Kidney tubule cell (primary cell): ENCODE data around the gene SELENOI.

Experiments used
- DNase-seq: peaks from one replicate; pipeline ENCODE4 v3.0.0-alpha.2; 2018; ENCODE audit warnings: low spot score

The SELENOI gene

DNA sequence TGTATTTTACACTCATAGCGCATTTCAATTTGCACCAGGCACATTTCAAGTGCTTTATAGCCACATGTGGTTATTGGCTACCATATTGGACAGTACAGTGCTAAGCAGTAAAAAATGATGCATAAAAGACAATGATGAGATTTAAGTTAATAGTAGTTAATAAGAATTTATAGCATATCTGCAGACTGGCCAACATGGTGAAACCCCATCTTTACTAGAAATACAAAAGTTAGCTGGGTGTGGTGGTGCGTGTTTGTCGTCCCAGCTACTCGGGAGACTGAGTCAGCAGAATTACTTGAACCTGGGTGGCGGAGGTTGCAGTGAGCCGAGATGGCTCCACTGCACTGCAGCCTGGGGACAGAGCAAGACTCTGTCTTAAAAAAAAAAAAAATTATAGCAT, 65.5 kb downstream of the SELENOI start:
- no peak for DNase-seq

DNA sequence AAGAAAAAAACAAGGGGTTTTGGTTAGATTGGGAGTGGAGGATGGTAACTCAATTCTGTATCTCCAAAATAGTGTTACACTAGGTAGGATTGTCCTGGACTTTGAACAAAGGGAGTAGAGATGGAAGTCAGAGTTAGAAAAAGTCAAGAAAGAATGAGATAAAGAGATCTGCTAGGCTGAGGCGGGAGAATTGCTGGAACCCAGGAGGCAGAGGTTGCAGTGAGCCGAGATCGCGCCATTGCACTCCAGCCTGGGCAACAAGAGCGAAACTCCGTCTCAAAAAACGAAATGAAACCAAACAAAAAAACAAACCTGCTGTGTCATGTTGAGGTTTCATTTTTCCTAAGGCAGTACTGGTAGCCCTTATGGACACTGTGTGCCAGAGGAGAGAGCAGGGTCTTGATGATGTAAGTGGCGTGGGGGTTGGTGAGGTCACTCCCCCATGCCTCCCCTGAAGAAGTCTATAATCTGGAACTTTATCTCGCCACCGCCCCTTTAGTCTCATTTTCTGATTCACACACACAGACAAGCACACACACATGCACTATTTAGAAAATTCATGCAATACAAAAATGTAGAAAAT, 66.2 kb downstream of the SELENOI start:
- DNase-seq: no peak

DNA sequence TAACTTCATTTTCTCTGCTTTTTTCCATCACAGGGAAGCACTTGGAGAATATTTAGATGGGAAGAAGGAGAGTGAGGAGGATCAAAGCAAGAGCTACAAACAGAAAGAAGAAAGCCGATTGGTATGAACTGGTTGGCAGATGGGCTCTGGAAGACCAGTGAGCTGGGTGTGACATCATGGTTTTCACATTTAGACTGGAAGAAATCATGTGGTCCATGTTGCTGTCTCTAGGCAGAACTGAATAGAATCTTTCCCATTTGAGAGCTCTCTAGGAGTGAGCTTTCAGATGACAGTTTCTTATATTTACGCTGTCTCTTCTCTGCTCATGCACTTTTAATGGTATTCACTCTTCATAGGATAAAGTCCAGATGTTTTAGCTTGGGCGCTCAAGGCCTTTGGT, 68.4 kb downstream of the SELENOI start:
- no peak for DNase-seq

DNA sequence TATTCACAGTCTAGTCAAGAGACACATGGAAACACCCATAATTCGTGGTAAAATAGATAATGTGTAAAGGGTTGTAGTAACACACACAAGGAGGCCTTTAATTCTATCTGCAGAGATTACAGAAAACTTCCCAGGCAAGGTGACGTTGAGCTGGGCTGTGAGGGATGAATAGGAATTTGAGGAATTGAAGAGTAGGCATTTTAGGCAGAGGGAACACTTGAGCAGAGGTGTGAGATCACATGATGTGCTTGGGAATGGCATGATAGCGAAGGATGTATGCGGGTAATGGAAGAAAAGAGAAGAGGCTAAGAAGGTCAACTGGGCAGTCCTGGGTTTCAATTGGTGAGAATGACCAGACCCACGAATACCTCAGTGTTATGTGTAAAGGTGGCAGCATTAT, 76.0 kb downstream of the SELENOI start:
- no peak for DNase-seq

DNA sequence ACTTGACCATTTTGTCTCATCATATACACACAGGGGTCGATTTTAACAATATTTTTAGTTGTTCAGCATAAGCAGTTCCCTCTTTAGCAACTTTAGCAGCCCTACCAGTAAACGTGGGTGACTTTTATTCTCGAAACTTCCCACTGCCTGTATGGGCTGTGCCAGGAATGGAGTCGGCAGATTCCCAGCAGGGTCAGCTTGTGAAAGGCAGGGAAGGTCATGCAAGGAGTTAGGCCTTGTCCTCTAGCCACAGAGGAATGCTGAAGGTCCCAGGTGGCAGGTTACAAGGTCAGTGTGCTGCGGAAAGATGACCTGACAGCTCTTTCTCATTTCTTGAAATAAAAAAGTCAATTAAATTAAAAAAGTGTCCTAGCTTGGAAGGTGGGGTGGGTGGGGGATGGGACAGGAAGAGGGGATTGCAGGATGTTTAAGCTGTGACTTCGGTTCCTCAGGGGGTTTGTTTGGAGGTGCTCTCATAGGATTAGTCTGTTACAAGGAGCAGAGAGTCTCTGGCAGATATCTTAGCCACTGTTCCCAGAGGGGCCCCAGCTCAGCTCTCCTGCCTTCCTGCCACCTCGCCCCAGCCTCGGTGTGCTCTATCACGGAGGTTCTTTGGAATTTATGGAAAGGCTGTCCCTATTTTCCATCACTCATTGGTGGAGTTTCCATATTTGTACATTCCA, 77.1 kb downstream of the SELENOI start:
- DNase-seq: no peak

DNA sequence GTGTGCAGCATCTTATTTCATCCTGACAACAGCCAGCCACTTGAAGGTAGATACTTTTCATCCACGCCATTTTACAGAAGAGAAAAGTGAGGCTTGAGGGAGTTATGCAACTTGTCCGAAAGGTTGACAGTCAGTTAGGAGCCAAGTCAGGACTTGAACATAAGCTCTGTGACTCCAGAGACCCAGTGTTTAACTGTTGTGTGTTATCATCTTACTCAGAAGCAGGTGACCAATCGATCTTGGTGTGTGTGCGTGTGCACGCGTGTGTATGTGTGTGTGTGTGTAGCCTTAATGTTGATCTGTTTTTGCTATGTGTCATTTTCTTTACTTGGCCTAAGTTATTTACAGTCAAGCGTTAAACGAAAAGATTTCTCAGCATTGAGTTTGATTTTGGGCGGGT, 77.8 kb downstream of the SELENOI start:
- DNase-seq: no peak

DNA sequence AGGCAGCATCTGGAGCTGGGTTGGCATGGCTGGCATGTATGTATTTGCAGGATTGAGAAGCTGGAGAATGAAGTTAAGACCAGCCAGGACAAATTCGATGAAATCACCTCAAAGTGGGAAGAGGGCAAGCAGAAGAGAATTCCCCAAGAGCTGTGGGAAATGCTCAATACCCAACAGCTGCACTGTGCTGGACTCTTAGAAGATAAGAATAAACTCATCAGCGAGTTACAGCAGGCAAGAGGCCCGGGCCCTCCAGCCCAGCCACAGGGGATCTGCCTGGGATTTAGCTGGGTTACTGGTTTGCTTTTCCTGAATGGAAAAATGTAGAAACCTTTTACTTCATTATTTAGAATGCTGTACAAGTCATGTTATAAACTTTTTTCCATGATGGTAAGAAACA, 78.3 kb downstream of the SELENOI start:
- no peak for DNase-seq

DNA sequence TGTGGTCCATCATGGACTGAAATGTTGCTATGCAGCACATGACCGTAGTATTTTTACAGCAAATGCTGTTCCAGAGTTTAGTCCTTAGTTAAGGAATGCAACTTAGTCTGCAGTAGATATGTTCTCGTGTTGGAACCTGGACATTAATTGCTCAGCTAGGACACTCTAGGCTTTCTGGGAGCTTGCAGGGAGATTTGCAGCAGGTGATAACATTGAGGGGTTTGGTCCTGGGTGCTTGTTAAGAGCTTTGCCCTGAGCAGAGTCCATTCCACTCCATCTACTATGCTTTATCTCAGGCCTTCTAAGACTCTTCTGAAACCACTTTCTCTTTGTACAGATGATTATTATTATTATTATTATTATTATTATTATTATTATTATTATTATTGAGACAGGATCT, 82.9 kb downstream of the SELENOI start:
- no peak for DNase-seq

DNA sequence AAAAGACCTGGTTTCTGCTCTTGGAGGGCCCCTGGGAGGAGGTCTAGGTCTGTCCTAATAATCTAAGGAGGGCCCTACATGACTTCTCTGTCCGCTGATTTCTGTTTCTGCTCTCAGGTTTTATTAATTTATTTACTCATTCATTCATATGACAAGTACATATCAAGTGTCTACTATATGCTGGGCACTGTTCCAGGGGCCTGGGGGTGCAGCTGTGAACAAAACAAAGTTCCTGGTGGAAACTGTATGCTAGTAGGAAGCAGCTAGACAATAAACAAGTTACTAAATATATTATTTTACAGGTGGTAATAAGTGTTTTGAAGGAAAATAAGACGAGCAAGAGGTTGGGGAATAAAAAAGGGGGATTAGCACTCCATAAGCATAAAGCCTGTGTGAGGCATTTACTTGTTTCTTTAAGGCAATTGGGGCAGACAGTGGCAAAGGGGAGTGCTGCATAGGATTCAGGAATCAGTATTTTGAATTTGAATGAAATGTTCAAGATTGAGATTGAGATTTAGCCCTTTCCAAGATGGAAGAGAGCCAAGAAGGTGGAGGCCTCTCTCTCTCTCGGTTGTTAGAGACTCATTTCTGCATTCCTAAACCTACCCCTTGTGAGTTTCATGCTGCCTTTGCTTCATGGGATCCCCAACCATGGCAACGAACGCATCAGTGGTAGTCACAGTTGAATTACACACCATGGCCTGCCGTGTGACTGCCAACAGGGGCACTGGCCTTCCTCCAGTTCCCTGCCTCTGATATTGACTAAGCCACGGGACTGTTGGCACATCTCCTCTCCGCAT, 84.0 kb downstream of the SELENOI start:
- DNase-seq: peak; percentile 45

DNA sequence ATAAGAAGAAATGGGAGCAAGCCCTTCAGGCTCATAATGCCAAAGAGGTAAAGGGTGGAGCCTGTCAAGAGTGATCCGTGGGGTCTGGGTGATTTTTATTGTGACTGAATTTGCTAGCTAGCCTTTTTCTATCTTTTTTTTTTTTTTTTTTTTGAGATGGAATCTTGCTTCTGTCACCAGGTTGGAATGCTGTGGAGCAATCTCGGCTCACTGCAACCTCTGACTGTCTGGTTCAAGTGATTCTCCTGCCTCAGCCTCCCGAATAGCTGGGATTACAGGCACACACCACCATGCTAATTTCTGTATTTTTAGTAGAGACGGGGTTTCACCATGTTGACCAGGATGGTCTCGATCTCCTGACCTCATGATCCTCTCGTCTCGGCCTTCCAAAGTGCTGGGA, 84.9 kb downstream of the SELENOI start:
- peak; percentile 9 for DNase-seq

DNA sequence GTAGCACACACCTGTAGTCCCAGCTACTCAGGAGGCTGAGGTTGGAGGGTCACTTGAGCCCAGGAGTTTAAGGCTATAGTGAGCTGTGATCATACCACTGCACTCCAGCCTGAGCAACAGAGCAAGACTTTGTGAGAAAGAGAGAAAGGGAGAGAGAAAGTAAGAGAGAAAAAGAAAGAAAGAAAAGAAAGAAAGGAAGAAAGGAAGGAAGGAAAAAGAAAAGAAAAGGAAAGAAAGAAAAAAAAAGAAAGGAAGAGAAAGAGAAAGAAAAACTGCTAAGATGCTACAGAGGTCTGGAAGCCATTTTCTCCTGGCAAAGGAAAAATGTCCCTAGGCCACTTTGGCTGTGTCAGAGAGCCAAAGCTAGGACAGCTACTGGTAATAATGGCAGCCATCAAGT, 86.4 kb downstream of the SELENOI start:
- no peak for DNase-seq

DNA sequence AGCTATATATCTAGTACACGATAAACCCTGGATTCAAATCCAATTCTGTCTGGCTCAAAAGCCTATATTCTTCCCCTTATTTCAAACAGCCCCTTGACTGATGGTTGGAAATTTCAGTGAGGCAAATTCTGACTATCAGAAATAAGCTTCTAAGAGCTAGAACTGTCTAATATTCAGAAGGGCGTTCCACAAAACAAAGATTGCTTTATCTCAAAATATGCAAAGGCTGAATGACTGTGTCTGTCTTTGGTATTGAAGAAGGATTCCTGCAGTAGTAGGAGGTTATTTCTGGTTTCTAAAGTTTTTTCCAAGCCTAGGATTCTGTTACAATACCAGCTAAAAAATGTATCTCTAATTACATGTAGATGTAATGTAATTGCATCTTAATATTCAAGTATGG, 86.9 kb downstream of the SELENOI start:
- no peak for DNase-seq

DNA sequence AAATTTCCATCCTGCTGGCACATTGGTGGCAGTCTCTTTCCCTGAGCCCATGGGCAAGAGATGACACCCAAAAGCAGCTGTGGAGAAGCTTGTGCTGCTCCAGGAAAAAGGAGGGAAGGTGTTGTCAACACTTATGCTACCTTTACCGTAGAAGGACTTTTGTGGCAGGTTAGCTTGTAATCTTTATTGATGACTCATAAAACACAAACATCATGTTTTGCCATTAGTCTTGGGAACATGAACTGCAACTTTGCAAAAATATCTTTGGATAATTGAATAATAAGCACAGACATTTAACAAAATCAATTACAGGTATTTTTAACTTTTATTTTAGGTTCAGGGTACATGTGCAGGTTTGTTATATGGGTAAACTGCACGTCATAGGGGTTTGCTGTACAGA, 89.2 kb downstream of the SELENOI start:
- DNase-seq: no peak

DNA sequence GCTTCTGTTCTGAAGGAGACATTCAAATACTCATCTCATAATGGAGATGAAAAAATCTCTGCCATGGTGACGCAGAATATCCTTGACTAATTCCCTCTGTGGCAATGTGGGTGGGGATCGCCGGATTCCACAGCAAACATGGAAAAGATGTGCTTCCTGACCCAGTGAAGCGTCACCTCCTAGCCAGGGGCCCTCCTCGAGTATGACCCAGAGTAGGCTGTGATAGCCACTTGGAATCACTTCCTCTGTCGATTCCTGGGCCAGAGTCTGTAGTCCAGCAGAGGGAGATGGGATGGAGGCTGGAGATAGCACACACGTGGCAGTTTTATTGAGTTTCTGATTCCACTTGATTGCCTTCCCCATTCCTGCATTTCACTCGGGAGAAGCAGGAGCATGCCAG, 92.6 kb downstream of the SELENOI start:
- peak; percentile 79 for DNase-seq

DNA sequence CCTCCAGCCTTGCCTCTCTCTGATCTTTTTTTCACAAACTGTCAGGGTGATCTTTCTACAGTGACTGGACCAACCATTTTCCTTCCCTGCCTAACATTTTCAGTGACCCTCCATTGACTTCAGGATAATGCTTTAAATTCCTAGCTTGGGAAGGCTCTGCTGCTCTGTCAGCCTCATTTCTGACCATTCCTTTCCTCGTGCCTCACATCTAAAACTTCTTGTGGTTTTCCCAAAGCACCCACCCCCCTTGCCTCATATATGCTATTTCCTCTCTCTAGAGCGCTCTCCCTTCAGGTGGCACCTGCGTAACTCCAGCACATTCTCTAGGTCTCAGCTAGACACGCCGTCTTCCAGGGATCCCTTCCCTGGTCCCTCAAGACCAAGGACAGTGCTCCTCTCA, 93.0 kb downstream of the SELENOI start:
- DNase-seq: peak; percentile 35

DNA sequence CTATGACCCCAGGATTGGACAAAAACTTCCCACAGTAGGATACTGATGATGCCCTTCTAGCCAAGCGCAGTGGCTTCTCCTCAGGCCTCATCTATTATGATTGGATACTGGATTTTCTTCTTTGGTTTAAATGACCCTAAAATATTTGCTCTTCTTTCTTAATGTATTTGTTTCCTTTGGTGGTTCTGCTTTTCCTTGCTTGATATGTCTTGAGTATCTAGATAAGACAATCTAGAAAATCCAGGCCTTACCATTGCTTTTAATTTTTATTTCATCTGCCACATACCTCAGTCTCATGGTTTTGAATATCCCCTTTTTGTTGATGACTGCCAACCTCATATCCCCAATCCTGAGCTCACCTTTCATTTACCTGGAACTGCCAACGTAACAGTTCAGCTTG, 96.4 kb downstream of the SELENOI start:
- DNase-seq: no peak

DNA sequence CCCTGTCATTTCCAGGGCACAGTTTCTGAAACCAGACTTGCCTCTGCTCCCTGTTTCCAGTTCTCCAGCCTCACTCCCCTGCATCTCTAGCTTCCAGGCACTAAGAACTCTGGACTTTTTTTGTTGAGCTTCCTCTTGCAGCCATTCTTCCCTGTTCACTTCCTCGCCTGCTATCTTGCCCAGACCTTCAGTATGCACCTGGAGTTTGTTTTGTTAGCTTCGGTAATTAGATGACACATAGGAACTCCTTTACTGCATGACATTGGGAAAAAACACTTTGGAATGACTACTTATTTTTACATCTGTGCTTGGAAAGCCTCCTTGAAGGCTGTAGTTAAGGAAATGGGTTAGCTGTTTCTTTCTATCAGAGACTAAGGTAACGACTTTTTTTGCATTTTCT, 96.8 kb downstream of the SELENOI start:
- DNase-seq: no peak

DNA sequence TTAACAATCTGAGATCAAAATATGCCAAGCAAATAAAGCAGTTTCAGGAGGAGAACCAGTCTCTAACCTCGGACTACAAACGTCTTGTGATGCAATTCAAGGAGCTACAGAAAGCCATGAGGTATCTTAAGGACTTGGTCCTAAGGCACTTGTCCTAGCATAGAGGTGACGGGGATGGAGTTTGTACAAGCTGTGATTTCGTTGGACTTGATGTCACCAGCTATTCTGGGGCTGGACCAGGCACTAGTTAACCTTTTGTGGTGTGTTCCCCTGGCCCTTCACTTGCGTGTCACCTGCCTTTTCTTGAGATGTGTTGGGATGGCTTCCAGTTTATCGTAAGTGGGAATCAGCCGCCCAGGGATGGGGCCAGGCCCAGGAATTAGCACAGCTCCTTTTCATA, 98.3 kb downstream of the SELENOI start:
- no peak for DNase-seq
